Left ventricle myocardium inferior (tissue), 1 donor: Measurements from ENCODE around the gene KRTAP10-10. TPM values are rescaled to one million over a fixed set of nuclear protein-coding genes. Genes with fewer than 3 reads are reported as not detected.
"Not testable (repeated sequence)": the region's sequence is repeated elsewhere in the genome, so short reads cannot be mapped to it uniquely, and the experiment has no call there.

Source experiments
- DNase-seq: peaks from one replicate; pipeline ENCODE4 v3.0.0-alpha.2; 2020
- H3K27ac ChIP-seq: fragments of 200-600 bp; replicated peaks from 2 replicates; pipeline ENCODE4 v1.8.0; 2021
- H3K27me3 ChIP-seq: fragments of 200-600 bp; 2 replicates; pipeline ENCODE4 v1.8.0; 2021; ENCODE audit warnings: low read depth
- H3K36me3 ChIP-seq: fragments of 200-600 bp; 2 replicates; pipeline ENCODE4 v1.8.0; 2021
- H3K4me1 ChIP-seq: fragments of 200-600 bp; 2 replicates; pipeline ENCODE4 v1.8.0; 2021
- H3K4me3 ChIP-seq: fragments of 200-600 bp; 2 replicates; pipeline ENCODE4 v1.8.0; 2021; ENCODE audit warnings: mild to moderate bottlenecking, moderate library complexity
- H3K9me3 ChIP-seq: fragments of 200-600 bp; replicated peaks from 2 replicates; pipeline ENCODE4 v1.8.0; 2021
- intact Hi-C: fragments of 100-400 bp; cut with micrococcal nuclease; formaldehyde crosslinking; loops from one replicate; pipeline ENCODE4 v1.11.0; 2022
- total RNA-seq: library from RNA; stranded (reverse); fragmentation: NEBNext Ultra II Directional; extraction: Animal tissue kit (Norgen Biotek cat#: 25700); gene quantifications from one replicate; pipeline ENCODE4 v1.2.1, GENCODE V29; 2021
- TF ChIP-seq, protein P1 (sequence below): fragments of 200-600 bp; IDR thresholded peaks from 2 replicates; pipeline ENCODE4 v1.8.0; 2021; ENCODE audit warnings: antibody characterized with exemption, mild to moderate bottlenecking, borderline replicate concordance
- donor health status: DM: no; HTN: yes; CAD: no; lungs with severe emphysema.

KRTAP10-10 gene
- total RNA-seq, 1 donor from 2014 or later, result not detected

DNA sequence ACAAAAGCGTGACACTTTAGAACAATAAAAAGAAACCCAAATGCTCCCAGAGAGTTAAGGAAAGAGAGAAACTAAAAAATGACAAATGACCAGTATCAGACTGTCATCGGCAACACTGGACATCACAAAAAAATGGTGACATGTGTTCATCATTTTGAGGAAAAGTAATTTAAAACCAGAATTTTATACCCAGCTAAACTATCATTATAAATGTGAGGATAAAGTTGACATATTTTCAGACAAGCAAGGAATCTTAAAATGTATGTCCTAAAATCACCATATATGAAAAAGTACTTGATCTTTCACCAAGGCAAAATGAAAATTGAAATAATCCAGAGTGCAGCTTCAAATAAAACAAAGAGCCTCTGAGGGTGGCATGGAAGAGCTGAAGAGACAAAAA lies 7.7 kb downstream of the KRTAP10-10 start:
- H3K36me3 ChIP-seq, result no peaks in the 10 kb centered on the region
- H3K4me1 ChIP-seq, result no peaks in the 10 kb centered on the region

DNA sequence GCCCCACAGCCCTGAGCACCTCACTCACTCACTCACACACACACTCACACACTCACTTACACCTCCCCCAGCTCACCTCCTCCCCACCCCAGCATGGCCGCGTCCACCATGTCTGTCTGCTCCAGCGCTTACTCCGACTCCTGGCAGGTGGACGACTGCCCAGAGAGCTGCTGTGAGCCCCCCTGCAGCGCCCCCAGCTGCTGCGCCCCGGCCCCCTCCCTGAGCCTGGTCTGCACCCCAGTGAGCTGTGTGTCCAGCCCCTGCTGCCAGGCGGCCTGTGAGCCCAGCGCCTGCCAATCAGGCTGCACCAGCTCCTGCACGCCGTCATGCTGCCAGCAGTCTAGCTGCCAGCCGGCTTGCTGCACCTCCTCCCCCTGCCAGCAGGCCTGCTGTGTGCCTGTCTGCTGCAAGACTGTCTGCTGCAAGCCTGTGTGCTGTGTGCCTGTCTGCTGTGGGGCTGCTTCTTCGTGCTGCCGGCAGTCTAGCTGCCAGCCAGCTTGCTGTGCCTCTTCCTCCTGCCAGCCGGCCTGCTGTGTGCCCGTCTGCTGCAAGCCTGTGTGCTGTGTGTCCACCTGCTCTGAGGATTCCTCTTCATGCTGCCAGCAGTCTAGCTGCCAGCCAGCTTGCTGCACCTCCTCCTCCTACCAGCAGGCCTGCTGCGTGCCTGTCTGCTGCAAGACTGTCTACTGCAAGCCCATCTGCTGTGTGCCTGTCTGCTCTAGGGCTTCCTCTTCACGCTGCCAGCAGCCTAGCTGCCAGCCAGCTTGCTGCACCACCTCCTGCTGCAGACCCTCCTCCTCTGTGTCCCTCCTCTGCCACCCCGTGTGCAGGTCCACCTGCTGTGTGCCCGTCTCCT lies 9.4 kb downstream of the KRTAP10-10 start, which contains the start of gene KRTAP10-11:
TSS of gene KRTAP10-11 (plus strand) at position 49 of the 856 bp plus-strand sequence. CDS start at position 94, 45 bp downstream.
- intact Hi-C loops, H3K4me1 ChIP-seq, H3K36me3 ChIP-seq, H3K27ac ChIP-seq, H3K4me3 ChIP-seq, DNase-seq: not testable (repeated sequence)
- Histone ChIP-seq H3K9me3 (peaks cover 27% of the 10 kb centered on the region), H3K27me3 (peaks cover 22% of the 10 kb centered on the region)

More for the DNA sequence above, 7.7 kb downstream of the KRTAP10-10 start:
- Histone ChIP-seq H3K27ac (no peak overlapping the region), H3K27me3 (peaks cover 22% of the 10 kb centered on the region), H3K4me3 (no peak overlapping the region), H3K9me3 (peaks cover 40% of the 10 kb centered on the region)
- DNase-seq, result no peak
- TF ChIP-seq, protein P1, sequence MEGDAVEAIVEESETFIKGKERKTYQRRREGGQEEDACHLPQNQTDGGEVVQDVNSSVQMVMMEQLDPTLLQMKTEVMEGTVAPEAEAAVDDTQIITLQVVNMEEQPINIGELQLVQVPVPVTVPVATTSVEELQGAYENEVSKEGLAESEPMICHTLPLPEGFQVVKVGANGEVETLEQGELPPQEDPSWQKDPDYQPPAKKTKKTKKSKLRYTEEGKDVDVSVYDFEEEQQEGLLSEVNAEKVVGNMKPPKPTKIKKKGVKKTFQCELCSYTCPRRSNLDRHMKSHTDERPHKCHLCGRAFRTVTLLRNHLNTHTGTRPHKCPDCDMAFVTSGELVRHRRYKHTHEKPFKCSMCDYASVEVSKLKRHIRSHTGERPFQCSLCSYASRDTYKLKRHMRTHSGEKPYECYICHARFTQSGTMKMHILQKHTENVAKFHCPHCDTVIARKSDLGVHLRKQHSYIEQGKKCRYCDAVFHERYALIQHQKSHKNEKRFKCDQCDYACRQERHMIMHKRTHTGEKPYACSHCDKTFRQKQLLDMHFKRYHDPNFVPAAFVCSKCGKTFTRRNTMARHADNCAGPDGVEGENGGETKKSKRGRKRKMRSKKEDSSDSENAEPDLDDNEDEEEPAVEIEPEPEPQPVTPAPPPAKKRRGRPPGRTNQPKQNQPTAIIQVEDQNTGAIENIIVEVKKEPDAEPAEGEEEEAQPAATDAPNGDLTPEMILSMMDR, result no peak
- intact Hi-C loops, result no loop called here

DNA sequence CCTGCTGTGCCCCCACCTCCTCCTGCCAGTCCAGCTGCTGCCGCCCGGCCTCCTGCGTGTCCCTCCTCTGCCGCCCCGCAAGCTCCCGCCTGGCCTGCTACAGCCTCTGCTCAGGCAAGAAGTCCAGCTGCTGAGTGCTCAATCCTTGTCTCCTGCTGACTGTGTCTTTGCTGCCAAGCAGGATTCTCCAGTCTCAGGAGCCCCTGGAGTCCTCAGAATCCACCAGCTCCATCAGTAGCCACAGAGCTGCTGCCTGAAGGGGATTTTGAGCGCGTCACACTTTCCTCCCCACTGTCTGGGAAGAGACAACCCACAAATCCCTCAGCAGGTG lies 10.0 kb downstream of the KRTAP10-10 start:
- H3K27me3 ChIP-seq, result peaks cover 22% of the 10 kb centered on the region
- DNase-seq, result no peak

DNA sequence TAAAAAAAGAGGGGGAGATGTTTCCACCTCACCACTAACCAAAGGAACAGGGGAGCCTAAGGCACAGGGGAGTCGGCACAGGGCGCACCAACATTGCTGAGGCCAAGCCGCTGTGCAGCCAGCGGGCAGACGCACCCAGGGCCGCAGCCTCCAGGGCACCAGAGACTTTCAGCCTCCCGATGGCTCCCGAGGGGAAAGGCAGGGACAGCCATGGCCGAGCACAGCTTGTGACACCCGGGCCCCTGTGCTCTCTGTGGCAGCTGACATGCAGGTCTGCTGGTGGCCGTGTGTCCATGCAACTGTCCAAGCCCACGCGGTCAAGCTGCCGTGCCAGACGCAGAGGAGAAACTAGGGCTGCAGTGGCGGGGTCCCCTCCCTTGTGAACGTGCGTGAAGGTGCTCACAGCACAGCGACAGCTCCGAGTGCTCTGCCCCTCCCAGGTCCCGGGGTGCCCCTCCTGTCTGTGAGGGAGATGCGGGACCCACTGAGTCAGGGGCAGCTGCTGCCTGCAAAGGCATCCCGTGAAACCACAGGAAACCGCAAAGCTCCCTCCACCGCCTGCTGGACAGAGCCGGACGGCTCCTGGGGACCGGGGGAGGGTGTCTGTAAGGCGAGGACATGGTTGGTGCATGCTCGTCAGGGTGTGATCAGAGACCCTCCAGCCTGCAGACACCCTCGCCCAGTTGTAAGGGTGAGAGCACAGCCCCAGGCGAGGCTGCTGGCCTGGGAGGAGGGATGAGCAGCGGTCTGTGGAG lies 11.6 kb downstream of the KRTAP10-10 start:
- intact Hi-C loops, result no loop called here
- Histone ChIP-seq H3K36me3 (no peaks in the 10 kb centered on the region), H3K27me3 (peaks cover 22% of the 10 kb centered on the region), H3K4me1 (no peaks in the 10 kb centered on the region), H3K4me3 (no peak overlapping the region), H3K27ac (no peak overlapping the region), H3K9me3 (peaks cover 20% of the 10 kb centered on the region)
- DNase-seq, result no peak
- TF ChIP-seq, protein P1, result no peak

More for the DNA sequence above, 10.0 kb downstream of the KRTAP10-10 start:
- no peak overlapping the region for H3K27ac ChIP-seq
- H3K4me3 ChIP-seq, result no peak overlapping the region
- intact Hi-C loops, result no loop called here
- TF ChIP-seq, protein P1, result no peak
- H3K9me3 ChIP-seq, result peaks cover 24% of the 10 kb centered on the region
- H3K36me3 ChIP-seq, result no peaks in the 10 kb centered on the region
- no peaks in the 10 kb centered on the region for H3K4me1 ChIP-seq

DNA sequence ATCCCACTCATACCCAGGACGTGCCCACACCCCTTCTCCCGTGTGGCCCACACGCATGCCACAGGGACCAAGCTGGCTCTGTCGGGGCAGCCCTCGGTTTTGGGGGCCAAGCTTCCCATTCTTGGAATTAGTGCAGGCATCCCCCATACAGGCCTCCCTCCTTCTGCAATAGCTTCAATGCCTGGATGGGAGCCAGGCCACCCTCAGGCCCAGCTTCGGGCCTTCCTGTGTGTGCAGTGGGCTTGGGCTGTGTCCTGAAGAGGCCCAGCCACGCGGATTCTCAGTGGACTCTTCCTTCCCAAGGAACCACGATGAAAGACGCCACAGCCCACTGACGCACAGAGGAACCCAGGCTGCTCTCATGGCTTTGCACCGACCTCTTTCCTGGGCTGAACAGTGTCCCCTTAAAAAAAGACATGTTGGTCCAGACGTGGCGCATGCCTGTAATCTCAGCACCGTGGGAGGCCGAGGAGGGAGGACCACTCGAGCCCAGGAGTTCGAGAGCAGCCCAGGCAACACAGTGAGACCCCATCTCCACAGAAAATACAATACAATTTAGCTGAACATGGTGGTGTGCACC lies 12.5 kb downstream of the KRTAP10-10 start:
- Histone ChIP-seq H3K4me1 (no peaks in the 10 kb centered on the region), H3K36me3 (no peaks in the 10 kb centered on the region), H3K9me3 (peaks cover 11% of the 10 kb centered on the region), H3K27me3 (peaks cover 22% of the 10 kb centered on the region), H3K27ac (no peak overlapping the region), H3K4me3 (no peak overlapping the region)
- TF ChIP-seq, protein P1, result no peak
- no peak for DNase-seq
- intact Hi-C loops, result no loop called here
